PC-9 (cell line): ENCODE results near the gene GNAS.

Source experiments
- EZH2 ChIP-seq: fragments of 200-600 bp; sonication (generic); IDR thresholded peaks from 2 replicates; pipeline ENCODE4 v1.8.0; 2017; ENCODE audit warnings: antibody characterized with exemption, low read depth
- TF ChIP-seq, protein P1 (sequence below): fragments of 200-600 bp; sonication (generic); conservative IDR thresholded peaks from 2 replicates; pipeline ENCODE4 v1.6.1; 2017; ENCODE audit warnings: mixed run types, antibody characterized with exemption, mild to moderate bottlenecking, moderate library complexity

DNA sequence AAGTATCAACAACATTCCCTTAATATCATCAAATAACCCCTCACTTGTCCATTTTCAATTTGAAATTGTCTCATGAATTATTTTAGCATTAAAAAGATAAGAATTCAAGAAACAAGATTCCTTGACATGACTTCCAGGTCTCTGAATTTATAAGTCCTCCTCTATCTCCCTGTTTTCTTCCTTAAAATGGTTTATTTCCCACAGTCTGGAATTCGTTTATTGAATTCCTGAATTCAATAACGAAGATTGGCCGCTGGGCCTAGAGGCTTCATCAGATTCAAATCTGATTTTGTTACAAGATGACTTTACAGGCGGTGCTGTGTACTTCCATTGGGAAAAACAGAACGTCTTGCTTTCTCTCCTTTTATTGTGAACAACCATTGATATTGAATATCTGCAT lies 79.7 kb downstream of the GNAS start:
- TF ChIP-seq, protein P1, sequence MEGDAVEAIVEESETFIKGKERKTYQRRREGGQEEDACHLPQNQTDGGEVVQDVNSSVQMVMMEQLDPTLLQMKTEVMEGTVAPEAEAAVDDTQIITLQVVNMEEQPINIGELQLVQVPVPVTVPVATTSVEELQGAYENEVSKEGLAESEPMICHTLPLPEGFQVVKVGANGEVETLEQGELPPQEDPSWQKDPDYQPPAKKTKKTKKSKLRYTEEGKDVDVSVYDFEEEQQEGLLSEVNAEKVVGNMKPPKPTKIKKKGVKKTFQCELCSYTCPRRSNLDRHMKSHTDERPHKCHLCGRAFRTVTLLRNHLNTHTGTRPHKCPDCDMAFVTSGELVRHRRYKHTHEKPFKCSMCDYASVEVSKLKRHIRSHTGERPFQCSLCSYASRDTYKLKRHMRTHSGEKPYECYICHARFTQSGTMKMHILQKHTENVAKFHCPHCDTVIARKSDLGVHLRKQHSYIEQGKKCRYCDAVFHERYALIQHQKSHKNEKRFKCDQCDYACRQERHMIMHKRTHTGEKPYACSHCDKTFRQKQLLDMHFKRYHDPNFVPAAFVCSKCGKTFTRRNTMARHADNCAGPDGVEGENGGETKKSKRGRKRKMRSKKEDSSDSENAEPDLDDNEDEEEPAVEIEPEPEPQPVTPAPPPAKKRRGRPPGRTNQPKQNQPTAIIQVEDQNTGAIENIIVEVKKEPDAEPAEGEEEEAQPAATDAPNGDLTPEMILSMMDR, result no peak
- no peak for TF ChIP-seq EZH2
